HUES48 (cell line): ENCODE data around the gene UGT1A10.

ENCODE experiments used
- H3K27ac ChIP-seq: one replicate; pipeline ENCODE4 v1.7.0; 2013; ENCODE audit warnings: low read depth, low read length, inconsistent platforms
- H3K27me3 ChIP-seq: 2 replicates; pipeline ENCODE4 v1.6.1; 2013; ENCODE audit warnings: mild to moderate bottlenecking, low read length; ENCODE audit not compliant: control insufficient read depth, insufficient read depth
- H3K36me3 ChIP-seq: 2 replicates; pipeline ENCODE4 v1.6.1; 2013; ENCODE audit warnings: low read length; ENCODE audit not compliant: control insufficient read depth, insufficient read depth
- H3K4me1 ChIP-seq: 2 replicates; pipeline ENCODE4 v1.6.1; 2013; ENCODE audit warnings: mild to moderate bottlenecking, low read length; ENCODE audit not compliant: control insufficient read depth, insufficient read depth
- H3K4me3 ChIP-seq: 2 replicates; pipeline ENCODE4 v1.5.1; 2013; ENCODE audit warnings: mild to moderate bottlenecking, low read depth, low read length
- H3K9ac ChIP-seq: 2 replicates; pipeline ENCODE4 v1.6.1; 2013; ENCODE audit warnings: mild to moderate bottlenecking, low read depth, low read length, moderate library complexity
- H3K9me3 ChIP-seq: 2 replicates; pipeline ENCODE4 v1.6.1; 2013; ENCODE audit warnings: low read length; ENCODE audit not compliant: control insufficient read depth, insufficient read depth

UGT1A10 gene

DNA sequence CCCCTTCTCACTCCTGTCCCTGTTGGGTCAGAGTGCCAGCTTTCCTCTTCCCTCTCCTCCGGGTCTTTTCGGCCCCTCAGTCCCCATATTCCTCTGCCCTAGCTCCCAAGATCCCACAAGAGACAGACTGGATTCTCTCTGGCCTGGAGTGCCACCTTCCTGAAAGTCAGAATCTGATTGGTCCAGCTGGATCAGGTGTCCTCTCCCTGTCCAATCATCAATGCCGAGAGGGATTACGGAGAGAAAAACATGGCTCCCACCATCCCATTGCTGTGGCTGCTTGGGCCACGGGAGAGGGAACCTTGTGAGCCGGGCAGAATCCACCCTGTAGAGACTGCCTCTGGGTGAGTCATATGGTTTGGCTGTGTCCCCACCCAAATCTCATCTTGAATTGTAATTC, 139.2 kb downstream of the UGT1A10 start:
- H3K9ac ChIP-seq: no peak overlapping the region
- H3K27me3 ChIP-seq: no peaks in the 10 kb centered on the region
- H3K27ac ChIP-seq: no peak overlapping the region
- H3K4me3 ChIP-seq: no peak overlapping the region
- no peaks in the 10 kb centered on the region for H3K36me3 ChIP-seq
- no peaks in the 10 kb centered on the region for H3K4me1 ChIP-seq
- H3K9me3 ChIP-seq: peaks cover 24% of the 10 kb centered on the region

DNA sequence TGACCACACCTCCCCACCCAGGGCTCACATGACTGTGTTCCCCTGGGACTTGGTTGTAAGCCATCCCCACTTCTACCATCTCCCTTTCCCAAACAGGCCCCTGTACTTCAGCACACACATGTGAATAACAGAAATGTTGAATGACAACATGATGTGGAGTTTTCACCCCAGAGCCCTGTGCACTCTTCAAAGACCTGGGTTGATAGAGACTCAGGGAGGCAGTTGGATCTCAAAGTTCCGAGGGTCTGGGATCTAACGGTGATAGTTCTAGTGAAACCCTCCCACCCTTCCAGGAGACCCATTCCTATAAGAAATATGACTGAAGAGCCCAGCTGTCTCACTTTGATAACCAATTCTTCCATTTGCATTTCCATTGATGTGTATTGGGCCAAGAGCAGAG, 141.8 kb downstream of the UGT1A10 start, which contains the start of gene MROH2A:
Gene MROH2A, plus strand, starts transcription at position 301 of the 400 bp plus-strand sequence. CDS start 1,029 bp downstream, outside the sequence.
- H3K4me1 ChIP-seq: no peaks in the 10 kb centered on the region
- H3K4me3 ChIP-seq: no peak within 1 kb of the TSS
- peaks cover 26% of the 10 kb centered on the region for H3K9me3 ChIP-seq
- H3K36me3 ChIP-seq: no peaks in the 10 kb centered on the region
- H3K27ac ChIP-seq: no peak within 1 kb of the TSS
- H3K27me3 ChIP-seq: no peaks in the 10 kb centered on the region
- H3K9ac ChIP-seq: no peak within 1 kb of the TSS

DNA sequence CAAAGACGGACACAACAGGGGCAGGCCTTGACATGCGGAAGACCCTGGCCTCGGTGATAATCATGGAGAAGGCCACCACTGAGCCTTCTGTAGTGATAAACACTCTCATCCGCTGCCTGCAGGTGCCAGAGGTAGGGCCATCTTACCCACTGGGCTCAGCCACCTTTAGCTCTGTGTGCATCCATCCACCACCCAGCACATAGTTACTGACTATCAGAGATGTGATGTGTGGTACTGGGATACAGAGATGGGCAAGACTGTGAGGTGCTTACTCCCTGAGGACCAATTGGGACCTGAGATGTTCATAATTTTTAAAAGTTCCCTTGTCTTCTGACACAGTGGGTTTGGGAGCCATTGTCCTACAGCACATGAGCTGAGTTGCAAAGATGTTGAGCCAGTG, 143.5 kb downstream of the UGT1A10 start:
- no peaks in the 10 kb centered on the region for H3K4me1 ChIP-seq

DNA sequence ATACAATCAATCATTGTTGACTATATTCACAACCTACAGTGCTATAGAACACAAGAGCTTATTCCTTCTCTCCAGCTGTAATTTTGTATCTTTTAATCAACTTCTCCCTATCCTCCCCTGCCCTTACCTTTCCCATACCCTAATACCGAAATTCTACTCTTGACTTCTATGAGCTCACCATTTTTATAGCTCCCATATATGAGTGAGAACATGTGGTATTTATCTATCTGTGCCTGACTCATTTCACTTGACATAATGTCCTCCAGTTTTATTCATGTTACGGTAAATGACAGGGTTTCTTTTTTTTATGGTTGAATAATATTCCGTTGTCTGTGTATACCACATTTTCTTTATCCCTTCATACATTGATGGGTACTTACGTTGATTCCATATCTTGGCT, 144.5 kb downstream of the UGT1A10 start:
- no peak overlapping the region for H3K9ac ChIP-seq
- no peaks in the 10 kb centered on the region for H3K4me1 ChIP-seq
- no peaks in the 10 kb centered on the region for H3K27me3 ChIP-seq
- H3K4me3 ChIP-seq: no peak overlapping the region
- H3K36me3 ChIP-seq: no peaks in the 10 kb centered on the region
- H3K9me3 ChIP-seq: peaks cover 21% of the 10 kb centered on the region
- no peak overlapping the region for H3K27ac ChIP-seq

More for the DNA sequence above, 143.5 kb downstream of the UGT1A10 start:
- Histone ChIP-seq H3K4me3 (no peak overlapping the region), H3K27me3 (no peaks in the 10 kb centered on the region), H3K36me3 (no peaks in the 10 kb centered on the region), H3K27ac (no peak overlapping the region), H3K9ac (no peak overlapping the region), H3K9me3 (peaks cover 26% of the 10 kb centered on the region)

DNA sequence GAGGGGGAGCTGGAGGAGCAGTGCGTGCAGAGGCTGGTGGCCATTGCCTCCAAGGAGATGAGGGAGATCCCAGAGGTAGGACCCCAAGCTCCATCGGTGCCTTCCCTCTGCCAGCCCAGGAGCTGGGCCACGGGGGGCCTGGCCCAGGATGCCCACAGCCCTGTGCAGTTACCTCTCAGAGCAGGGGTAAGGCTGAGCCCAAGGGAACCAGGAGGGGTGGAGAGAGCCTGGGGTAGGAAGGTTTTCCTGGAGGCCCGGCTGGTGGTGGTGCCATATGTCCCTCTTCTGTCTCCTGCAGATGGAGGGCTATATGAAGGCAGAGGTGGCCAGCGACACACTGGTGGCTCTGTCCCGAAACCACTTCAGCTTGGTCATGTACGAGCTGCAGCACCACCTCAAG, 153.3 kb downstream of the UGT1A10 start:
- Histone ChIP-seq H3K36me3 (no peaks in the 10 kb centered on the region), H3K9ac (no peak overlapping the region), H3K9me3 (no peaks in the 10 kb centered on the region; the same call in 1 of the 2 replicates), H3K27ac (no peak overlapping the region), H3K27me3 (no peaks in the 10 kb centered on the region), H3K4me3 (no peak overlapping the region), H3K4me1 (no peaks in the 10 kb centered on the region)

DNA sequence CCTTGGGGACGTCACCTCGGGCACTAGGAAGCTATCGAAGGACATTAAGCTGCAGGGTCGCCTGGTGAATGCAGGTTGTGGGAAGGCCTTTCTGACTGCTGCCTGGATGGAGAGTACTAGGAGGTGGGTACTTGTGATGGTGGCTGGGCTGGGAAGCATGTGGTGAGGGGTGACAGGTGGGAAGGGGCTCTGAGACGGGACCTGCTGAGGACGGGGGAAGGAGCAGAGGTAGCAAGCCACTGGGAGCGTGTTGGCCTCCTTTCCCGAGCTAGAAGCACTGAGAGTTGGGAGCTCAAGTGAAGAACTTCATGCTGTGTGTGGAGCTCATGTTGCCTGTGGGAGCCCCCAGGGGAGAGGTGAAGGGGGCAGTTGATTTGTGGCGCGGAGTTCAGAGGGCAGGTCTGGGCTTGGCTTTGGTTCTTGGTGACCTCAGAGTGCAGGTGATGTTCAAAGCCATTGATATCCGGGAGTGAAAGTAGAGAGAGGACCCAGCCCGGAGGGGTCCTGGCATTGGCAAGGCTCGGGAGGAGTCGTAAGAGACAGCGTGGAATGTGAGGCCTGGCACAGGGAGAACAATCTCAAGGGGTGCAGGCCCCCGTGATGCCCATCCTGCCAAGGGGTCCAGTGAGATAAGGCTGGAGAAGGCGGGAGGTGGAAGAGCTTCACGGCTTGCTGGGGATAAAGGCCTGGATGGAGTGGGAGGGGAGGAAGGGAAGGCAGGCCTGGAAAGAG, 155.1 kb downstream of the UGT1A10 start:
- Histone ChIP-seq H3K36me3 (no peaks in the 10 kb centered on the region), H3K9ac (no peak overlapping the region), H3K4me1 (no peaks in the 10 kb centered on the region), H3K27me3 (no peaks in the 10 kb centered on the region), H3K4me3 (no peak overlapping the region), H3K9me3 (no peaks in the 10 kb centered on the region), H3K27ac (no peak overlapping the region)

DNA sequence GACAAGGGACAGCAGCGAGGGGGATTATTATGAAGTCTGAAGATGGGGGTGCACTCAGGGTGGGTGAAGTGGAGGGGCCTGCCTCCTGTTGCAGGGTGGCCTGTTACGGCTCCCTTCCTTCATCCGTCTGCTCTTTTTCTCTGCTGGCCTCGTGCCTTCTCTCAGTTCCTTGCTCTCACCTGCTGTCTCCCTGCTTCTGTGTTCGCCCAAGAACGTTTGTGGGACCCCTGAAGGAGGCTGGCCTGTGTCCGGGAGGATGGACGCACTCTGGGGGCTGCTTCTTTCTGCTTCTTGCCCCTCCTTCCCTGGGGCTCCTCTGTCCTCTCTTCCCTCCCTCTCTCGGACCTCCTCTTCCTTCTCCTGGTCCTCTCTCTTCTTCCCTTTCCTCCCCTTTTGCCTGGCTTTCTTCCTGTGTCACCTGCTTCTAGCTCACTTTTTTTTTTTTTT, 155.7 kb downstream of the UGT1A10 start:
- no peaks in the 10 kb centered on the region for H3K9me3 ChIP-seq
- H3K4me3 ChIP-seq: no peak overlapping the region
- H3K27ac ChIP-seq: no peak overlapping the region
- no peaks in the 10 kb centered on the region for H3K4me1 ChIP-seq
- H3K9ac ChIP-seq: no peak overlapping the region
- no peaks in the 10 kb centered on the region for H3K27me3 ChIP-seq
- H3K36me3 ChIP-seq: no peaks in the 10 kb centered on the region

DNA sequence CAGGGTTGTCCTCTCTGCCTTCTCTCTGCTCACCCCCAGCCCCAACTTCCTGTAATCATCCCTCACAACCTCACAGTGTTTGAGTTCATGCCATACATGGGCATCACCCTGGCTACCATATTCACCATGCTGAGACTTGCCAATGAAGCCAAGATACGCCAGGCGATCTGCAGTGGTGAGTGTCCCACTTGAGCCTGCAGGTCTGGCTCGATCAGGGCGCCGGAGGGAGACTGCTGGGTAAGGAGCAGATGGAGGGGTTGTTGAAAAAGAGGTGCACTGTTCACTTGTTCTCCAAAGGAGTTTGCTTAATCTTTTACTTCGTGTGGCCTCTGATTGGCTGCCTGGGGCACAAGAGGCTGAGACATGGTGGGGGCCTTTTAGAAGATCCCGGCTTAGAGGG, 156.5 kb downstream of the UGT1A10 start:
- H3K9ac ChIP-seq: no peak overlapping the region
- H3K36me3 ChIP-seq: no peaks in the 10 kb centered on the region
- no peak overlapping the region for H3K4me3 ChIP-seq
- H3K27me3 ChIP-seq: no peaks in the 10 kb centered on the region
- H3K4me1 ChIP-seq: no peaks in the 10 kb centered on the region
- H3K9me3 ChIP-seq: 0 out of 2 replicates have a peak, but pooled peaks cover under 1% of the 10 kb centered on the region
- H3K27ac ChIP-seq: no peak overlapping the region

DNA sequence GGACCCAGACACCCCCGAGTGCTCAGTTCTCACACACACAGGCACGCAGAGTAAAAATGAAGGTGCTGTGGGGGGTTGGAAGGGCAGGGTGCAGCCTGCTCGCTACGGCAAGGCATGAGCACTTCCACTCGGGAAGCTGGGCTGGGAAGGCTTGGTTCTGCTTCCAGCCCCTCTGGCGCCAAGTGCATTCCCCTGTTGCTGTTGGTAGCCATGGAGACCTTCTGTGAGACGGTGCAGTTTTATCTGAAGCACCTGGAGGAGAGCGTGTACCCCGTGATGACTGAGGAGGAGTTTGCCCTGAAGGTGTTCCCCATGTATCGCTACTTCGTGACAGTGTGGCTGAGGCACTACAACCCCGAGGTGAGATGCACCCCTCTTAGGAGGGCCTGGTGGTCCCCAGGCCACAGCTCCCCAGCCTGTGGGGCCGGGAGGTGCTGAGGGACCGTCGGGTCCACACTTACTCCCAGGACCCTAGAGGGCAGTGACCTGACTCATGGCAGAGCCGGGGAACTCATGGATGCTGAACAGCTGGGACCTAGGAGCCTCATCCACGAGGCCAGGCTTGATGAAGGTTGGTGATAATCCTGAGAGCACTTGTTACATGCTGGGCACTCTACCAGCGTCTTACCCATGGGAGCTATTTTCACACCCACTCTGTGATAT, 157.3 kb downstream of the UGT1A10 start:
- Histone ChIP-seq H3K36me3 (no peaks in the 10 kb centered on the region), H3K9ac (no peak overlapping the region), H3K4me3 (no peak overlapping the region), H3K27me3 (no peaks in the 10 kb centered on the region), H3K9me3 (0 out of 2 replicates have a peak, but pooled peaks cover 6% of the 10 kb centered on the region), H3K4me1 (no peaks in the 10 kb centered on the region), H3K27ac (no peak overlapping the region)

DNA sequence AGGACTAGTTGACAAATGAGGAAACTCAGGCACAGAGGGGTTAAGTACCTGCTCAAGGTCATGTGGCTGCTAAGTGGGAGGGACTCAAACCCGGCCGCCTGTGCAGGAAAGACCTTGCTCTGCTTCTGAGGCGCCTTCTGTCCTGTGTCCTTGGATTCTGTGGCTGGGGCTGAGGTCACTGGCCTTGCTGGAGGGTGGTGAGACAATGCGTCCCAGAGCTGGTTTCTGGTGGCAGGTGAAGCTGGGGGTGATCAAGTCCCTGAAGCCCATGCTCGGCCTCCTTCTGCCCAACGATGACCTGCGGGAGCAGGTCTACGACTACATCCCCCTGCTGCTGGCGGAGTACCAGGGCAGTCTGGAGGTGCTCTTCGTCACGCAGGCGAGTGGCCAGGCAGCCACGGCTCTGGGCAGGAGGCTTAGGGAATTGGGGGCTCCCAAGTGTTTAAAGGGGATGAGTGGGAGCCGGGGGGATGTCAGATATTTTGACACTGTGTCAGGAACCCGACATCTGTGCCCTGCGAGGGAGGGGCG, 157.9 kb downstream of the UGT1A10 start:
- Histone ChIP-seq H3K27me3 (no peaks in the 10 kb centered on the region), H3K9me3 (peaks cover 6% of the 10 kb centered on the region; the same call in 1 of the 2 replicates), H3K36me3 (no peaks in the 10 kb centered on the region), H3K27ac (no peak overlapping the region), H3K4me1 (no peaks in the 10 kb centered on the region), H3K4me3 (no peak overlapping the region), H3K9ac (no peak overlapping the region)

DNA sequence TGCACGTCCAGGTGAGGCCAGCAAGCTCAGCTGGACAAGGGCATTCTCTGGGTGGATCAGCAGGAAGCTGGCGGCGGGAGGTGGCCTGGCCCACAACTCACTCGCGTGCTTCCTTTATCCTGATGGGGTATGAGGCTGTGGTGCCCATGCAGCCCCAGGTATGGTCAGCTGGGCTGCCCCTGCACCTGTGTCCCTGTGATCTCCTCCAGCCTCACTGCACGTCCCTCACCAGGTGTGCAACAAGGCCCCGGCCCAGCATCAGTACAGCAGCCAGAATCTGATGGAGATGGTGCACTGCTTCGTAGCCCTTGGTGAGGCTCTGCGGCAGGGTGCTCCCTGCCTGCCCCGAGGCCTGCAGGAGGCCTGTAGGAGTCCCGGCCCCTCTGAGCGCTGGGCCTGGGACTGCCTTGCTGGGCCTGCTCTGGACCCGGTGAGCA, 159.5 kb downstream of the UGT1A10 start:
- H3K27ac ChIP-seq: no peak overlapping the region
- no peaks in the 10 kb centered on the region for H3K36me3 ChIP-seq
- no peaks in the 10 kb centered on the region for H3K4me1 ChIP-seq
- H3K9ac ChIP-seq: no peak overlapping the region
- H3K27me3 ChIP-seq: no peaks in the 10 kb centered on the region
- H3K4me3 ChIP-seq: no peak overlapping the region
- peaks cover 6% of the 10 kb centered on the region; the same call in 1 of the 2 replicates for H3K9me3 ChIP-seq
